ENCODE results near the gene DNAH11. TPM values are rescaled to one million over a fixed set of nuclear protein-coding genes. Genes with fewer than 3 reads are reported as not detected.

The DNAH11 gene
- total RNA-seq, 2 donors from 2014 or later: 2.9 to 3.6 TPM

DNA sequence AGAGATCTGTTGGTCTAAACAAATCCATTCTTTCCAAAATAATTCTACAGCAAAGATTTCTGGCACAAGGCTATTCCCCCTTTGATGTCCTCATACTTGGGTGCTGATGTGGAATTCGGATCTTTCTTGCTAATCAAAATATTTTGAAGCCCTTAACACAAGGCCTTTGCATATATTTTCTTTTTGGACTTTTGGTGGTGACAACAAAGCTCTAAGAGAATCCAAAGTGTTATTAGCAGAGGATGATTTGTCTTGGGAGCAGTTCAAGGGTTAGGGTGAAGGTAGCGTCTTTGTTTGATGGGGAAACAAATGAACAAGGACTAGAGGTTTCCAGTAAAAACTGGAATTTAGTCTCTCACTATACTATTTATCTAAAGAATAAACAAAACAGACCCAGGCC lies 205.0 kb downstream of the DNAH11 start:
- ATAC-seq: no peak
- DNase-seq: no peak
- intact Hi-C loops (cut with DNase I): no loop called here

- ATAC-seq (no peak), DNase-seq (no peak)
- intact Hi-C loops (cut with DNase I): no loop called here
Observed at GRCh38 chr7:21749378-21749777, 206.5 kb downstream of the DNAH11 start.

DNA sequence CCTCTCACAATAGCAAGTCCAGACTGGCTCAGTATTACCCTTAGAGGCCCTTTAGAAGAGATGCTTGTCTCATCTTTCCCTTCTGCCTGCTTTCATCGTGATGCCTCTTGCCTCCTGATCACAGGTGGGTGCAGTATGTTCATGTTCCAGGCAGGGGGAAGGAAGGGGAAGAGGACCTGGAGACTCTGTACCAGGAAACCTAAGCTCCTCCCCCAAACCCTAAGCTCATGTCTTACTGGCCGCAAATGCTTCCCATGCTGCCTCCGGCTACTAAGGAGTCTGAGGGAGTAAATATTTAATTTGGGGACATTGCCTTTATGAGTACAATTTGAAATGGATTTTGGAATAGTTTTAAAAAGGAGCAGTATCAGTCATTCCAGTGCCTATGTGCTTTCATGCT lies 210.2 kb downstream of the DNAH11 start:
- DNase-seq (no peak), ATAC-seq (no peak)
- intact Hi-C loops (cut with DNase I): no loop called here

GRCh38 chr7:21754963-21755362 lies 212.1 kb downstream of the DNAH11 start:
- ATAC-seq (no peak), DNase-seq (no peak)
- intact Hi-C loops (cut with DNase I): no loop called here

- no peak for DNase-seq
- intact Hi-C loops (cut with DNase I): no loop called here
- ATAC-seq: no peak
Observed at GRCh38 chr7:21757537-21758282, 214.9 kb downstream of the DNAH11 start.

- intact Hi-C loops (cut with DNase I): no loop called here
- no peak for ATAC-seq
Observed at GRCh38 chr7:21758286-21758685, 215.4 kb downstream of the DNAH11 start.

GRCh38 chr7:21762469-21762868 lies 219.6 kb downstream of the DNAH11 start:
- intact Hi-C loops (cut with DNase I): no loop called here
- ATAC-seq: no peak

More at GRCh38 chr7:21758286-21758685, 215.4 kb downstream of the DNAH11 start:
- DNase-seq: no peak

DNA sequence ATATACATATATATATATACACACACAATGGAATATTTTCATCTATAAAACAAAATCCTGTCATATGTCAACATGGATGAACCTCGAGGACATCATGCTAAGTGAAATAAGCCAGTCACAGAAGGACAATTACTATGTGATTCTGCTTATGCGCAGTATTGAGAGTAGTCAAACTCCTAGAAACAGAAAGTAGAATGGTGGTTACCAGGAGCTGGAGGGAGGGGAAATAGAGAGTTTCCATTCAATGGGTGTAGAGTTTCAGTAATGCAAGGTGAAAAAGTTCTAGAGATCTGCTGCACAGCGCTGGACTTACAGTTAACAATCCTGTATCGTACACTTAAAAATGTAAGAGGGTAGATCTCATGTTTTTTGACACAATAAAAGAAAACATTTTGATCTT lies 221.0 kb downstream of the DNAH11 start:
- ATAC-seq: no peak
- intact Hi-C loops (cut with DNase I): no loop called here
- no peak for DNase-seq

More at GRCh38 chr7:21762469-21762868, 219.6 kb downstream of the DNAH11 start:
- no peak for DNase-seq

DNA sequence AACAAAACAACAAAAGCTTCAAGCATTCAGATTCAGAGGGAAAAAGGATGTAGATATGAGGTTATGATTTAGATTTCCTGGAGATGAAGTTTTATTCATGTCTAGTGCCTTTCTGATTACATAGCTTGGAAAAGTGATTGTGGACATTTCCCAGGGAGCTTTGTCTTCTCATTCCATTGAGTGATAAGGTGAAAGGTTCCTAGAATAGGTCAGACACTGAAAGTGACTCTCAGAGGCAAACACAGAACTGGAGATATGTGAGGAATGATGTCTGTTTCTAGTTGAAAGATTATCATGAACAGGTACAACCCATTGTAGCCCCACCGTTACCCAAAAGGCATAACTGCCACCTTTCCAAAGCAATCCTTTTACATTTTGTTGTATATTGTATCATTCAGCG lies 223.4 kb downstream of the DNAH11 start:
- ATAC-seq: no peak
- DNase-seq: no peak
- intact Hi-C loops (cut with DNase I): loop anchor here in 1 of 2 donors (5.0 kb wide), 1 partner anchor 509 kb away; no protein-coding TSS in a partner anchor

- DNase-seq: peak; percentile 28
- peak; percentile 78 to 92 for ATAC-seq
- intact Hi-C loops (cut with DNase I): loop anchor here in 1 of 2 donors (5.0 kb wide), 1 partner anchor 510 kb away; no protein-coding TSS in a partner anchor
Observed at GRCh38 chr7:21767300-21767900, 224.6 kb downstream of the DNAH11 start.

DNA sequence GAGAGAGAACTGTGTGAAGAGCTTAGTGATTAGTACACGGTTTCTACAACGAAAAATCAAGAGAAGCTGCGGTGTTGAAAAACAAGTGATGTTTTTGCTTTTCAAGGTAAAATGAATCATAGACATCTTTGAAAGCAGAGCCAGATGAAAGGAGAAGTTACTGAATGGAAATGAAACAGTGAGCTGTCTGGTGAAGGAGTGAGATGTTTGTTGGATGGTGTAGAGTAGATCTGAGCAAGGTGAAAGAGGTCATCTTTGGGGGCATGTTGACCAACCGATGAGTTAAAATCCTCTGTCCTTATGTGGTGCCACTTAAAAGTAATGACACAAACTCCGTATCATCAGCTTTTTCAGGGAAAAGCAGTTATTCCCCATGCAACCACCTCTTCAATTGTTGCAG lies 225.4 kb downstream of the DNAH11 start:
- ATAC-seq (no peak), DNase-seq (no peak)
- intact Hi-C loops (cut with DNase I): loop anchor here in 1 of 2 donors (5.0 kb wide), 1 partner anchor 511 kb away; no protein-coding TSS in a partner anchor

- peak in 1 of 2 donors; percentile 17 for ATAC-seq
- DNase-seq: no peak
- intact Hi-C loops (cut with DNase I): loop anchor here in 1 of 2 donors (10.0 kb wide), 1 partner anchor 234 kb away; no protein-coding TSS in a partner anchor
Observed at GRCh38 chr7:21771266-21771665, 228.4 kb downstream of the DNAH11 start.

DNA sequence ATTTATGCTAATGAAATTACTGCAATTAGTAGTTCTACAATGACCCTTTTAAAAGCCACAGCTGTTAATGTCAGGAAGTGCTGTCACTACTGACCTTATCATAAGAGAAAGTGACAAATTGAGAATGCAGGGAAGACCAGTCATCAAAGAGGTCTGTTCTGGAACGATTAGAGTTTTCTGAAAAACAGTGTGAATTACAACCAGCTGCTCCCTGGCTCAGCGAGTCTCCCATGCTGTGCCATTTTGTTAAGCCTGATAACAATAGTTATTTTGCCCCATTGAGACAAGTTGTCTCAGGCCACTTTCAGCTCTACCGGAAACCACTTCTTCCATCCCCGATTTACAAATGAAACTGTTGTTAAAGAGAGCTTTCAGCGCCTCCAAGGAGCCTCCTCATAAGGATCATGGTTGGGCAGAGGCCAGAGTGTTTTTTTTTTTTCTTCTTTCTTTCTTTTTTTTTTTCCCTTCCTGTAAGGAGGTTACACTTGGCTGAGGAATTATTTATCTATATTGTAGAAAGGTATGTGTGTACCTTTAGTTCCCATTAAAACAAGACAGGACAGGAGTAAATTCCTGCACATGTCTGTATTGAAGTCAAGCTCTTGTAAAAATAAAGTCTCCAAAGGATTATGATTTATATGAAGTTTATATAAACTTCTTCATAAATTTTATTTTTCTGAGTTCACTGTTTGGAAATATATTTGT lies 229.2 kb downstream of the DNAH11 start:
- intact Hi-C loops (cut with DNase I): loop anchor here in 1 of 2 donors (10.0 kb wide), 1 partner anchor 233 kb away; no protein-coding TSS in a partner anchor
- peak; percentile 29 to 53 for ATAC-seq

DNA sequence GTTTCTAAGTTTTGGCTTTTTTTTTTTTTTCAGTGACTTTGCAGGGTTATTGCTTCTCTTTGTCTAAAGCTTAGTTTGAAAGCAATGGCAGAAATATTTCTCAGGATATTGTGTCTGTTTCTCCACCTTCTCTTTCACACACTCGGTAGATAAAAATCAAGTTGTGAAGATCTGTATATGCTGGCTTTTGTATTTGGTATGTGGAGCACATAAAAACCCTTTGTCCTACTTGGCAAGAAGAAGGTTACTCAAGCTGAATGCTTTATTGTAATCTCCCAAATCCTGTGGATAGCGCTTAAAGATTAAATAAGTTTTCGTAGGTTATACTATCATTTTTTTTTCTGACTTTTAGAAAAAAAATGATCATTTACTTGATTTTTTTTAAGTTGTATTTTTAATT lies 230.5 kb downstream of the DNAH11 start:
- DNase-seq (no peak), ATAC-seq (no peak)
- intact Hi-C loops (cut with DNase I): loop anchor here in 1 of 2 donors (10.0 kb wide), 1 partner anchor 231 kb away; no protein-coding TSS in a partner anchor

More for the DNA sequence above, 229.2 kb downstream of the DNAH11 start:
- no peak for DNase-seq

GRCh38 chr7:21777921-21778320 lies 235.1 kb downstream of the DNAH11 start:
- DNase-seq (no peak), ATAC-seq (no peak)
- intact Hi-C loops (cut with DNase I): loop anchor here in 1 of 2 donors (10.0 kb wide), 1 partner anchor 227 kb away; no protein-coding TSS in a partner anchor

- no peak for ATAC-seq
- DNase-seq: no peak
- intact Hi-C loops (cut with DNase I): loop anchor here in 1 of 2 donors (10.0 kb wide), 1 partner anchor 226 kb away; no protein-coding TSS in a partner anchor
Observed at GRCh38 chr7:21778953-21779352, 236.1 kb downstream of the DNAH11 start.

- DNase-seq (no peak), ATAC-seq (no peak)
- intact Hi-C loops (cut with DNase I): no loop called here
Observed at GRCh38 chr7:21782996-21783395, 240.2 kb downstream of the DNAH11 start.

- intact Hi-C loops (cut with DNase I): no loop called here
- DNase-seq (no peak), ATAC-seq (no peak)
Observed at GRCh38 chr7:21784989-21785388, 242.2 kb downstream of the DNAH11 start.

DNA sequence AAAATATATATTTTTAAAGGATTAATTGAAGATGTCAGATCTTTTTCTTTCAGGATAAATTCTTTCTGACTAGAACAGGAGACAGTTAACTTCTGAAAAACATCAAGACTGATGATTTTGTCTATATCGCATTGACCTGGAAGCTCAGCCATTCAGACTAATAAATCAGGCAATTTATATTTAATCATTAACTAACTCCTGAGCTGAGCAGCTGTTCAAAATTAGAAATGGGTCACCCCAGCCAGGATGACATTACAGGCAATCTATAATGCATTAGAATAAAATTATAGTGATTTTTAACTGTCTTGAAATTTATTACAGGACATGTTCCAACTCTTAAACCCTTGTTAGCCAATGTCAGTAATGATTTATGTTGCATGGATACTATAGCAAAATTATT lies 263.0 kb downstream of the DNAH11 start:
- intact Hi-C loops (cut with DNase I): no loop called here
- DNase-seq: no peak
- no peak for ATAC-seq

- ATAC-seq (no peak), DNase-seq (no peak)
- intact Hi-C loops (cut with DNase I): no loop called here
Observed at GRCh38 chr7:21806388-21806787, 263.5 kb downstream of the DNAH11 start.

Data from left cardiac atrium (tissue), 4 donors.